ENCODE data around the gene ICAM2.
"Not testable (repeated sequence)": the region's sequence is repeated elsewhere in the genome, so short reads cannot be mapped to it uniquely, and the experiment has no call there.

Gene ICAM2

GRCh38 chr17:64009571-64010402 lies 10.6 kb downstream of the ICAM2 start:
- no peak for DNase-seq (ENCODE audit: low spot score)

- DNase-seq (ENCODE audit: low spot score), result no peak
Measured at GRCh38 chr17:64008830-64009229, 11.6 kb downstream of the ICAM2 start.

GRCh38 chr17:64008346-64008745 lies 12.1 kb downstream of the ICAM2 start:
- no peak for DNase-seq (ENCODE audit: low spot score)

- no peak for DNase-seq (ENCODE audit: low spot score)
Measured at GRCh38 chr17:64007838-64008282, 12.6 kb downstream of the ICAM2 start.

GRCh38 chr17:64007089-64007837 lies 13.2 kb downstream of the ICAM2 start:
- DNase-seq (ENCODE audit: low spot score), result not testable (repeated sequence)

GRCh38 chr17:64006361-64007088 lies 13.9 kb downstream of the ICAM2 start:
- DNase-seq (ENCODE audit: low spot score), result no peak

- peak; percentile 68 for DNase-seq (ENCODE audit: low spot score)
Measured at GRCh38 chr17:64005734-64006167, 14.7 kb downstream of the ICAM2 start.

GRCh38 chr17:64004903-64005733 lies 15.3 kb downstream of the ICAM2 start:
- DNase-seq (ENCODE audit: low spot score), result no peak

- no peak for DNase-seq (ENCODE audit: low spot score)
Measured at GRCh38 chr17:64004218-64004770, 16.1 kb downstream of the ICAM2 start.

- no peak for DNase-seq (ENCODE audit: low spot score)
Measured at GRCh38 chr17:64003526-64004121, 16.8 kb downstream of the ICAM2 start.

- no peak for DNase-seq (ENCODE audit: low spot score)
Measured at GRCh38 chr17:64002658-64003525, 17.5 kb downstream of the ICAM2 start.

- DNase-seq (ENCODE audit: low spot score), result no peak
Measured at GRCh38 chr17:64001763-64002529, 18.5 kb downstream of the ICAM2 start.

GRCh38 chr17:64001091-64001579 lies 19.3 kb downstream of the ICAM2 start:
- DNase-seq (ENCODE audit: low spot score), result no peak

GRCh38 chr17:63999680-64000531 lies 20.5 kb downstream of the ICAM2 start:
- DNase-seq (ENCODE audit: low spot score), result no peak

- no peak for DNase-seq (ENCODE audit: low spot score)
Measured at GRCh38 chr17:63998721-63999679, 21.4 kb downstream of the ICAM2 start.

GRCh38 chr17:63998050-63998720 lies 22.2 kb downstream of the ICAM2 start, which contains the start of gene PRR29:
PRR29 (plus strand) TSS chr17:63998351; CDS start chr17:63998365, 14 bp downstream.
- peak; percentile 49 for DNase-seq (ENCODE audit: low spot score)

Data from SW480 (cell line).